GM12874 (cell line): ENCODE results near the gene GALNT2.

ENCODE experiments used
- CTCF ChIP-seq: IDR thresholded peaks from 2 replicates; pipeline ENCODE4 v1.5.1; 2011; ENCODE audit warnings: low read depth, mild to moderate bottlenecking, control low read depth, low read length, moderate library complexity; ENCODE audit not compliant: insufficient read depth

GALNT2 gene

GRCh38 chr1:230186003-230186863, 119.2 kb downstream of the GALNT2 start:
- no peak for TF ChIP-seq CTCF

- TF ChIP-seq CTCF = no peak
Observed at GRCh38 chr1:230186874-230187273, 119.8 kb downstream of the GALNT2 start.

- TF ChIP-seq CTCF = no peak
Observed at GRCh38 chr1:230187290-230187689, 120.3 kb downstream of the GALNT2 start.

- no peak for TF ChIP-seq CTCF
Observed at GRCh38 chr1:230188826-230189225, 121.8 kb downstream of the GALNT2 start.

- TF ChIP-seq CTCF = no peak
Observed at GRCh38 chr1:230189341-230189740, 122.3 kb downstream of the GALNT2 start.

- TF ChIP-seq CTCF = no peak
Observed at GRCh38 chr1:230189824-230190223, 122.8 kb downstream of the GALNT2 start.

- TF ChIP-seq CTCF = no peak
Observed at GRCh38 chr1:230191079-230191804, 124.2 kb downstream of the GALNT2 start.
